Endodermal cell (in vitro differentiated cells): ENCODE measurements around the gene RAP2B. TPM values are rescaled to one million over a fixed set of nuclear protein-coding genes. Genes with fewer than 3 reads are reported as not detected.

ENCODE experiments used
- DNase-seq: peaks from one replicate; pipeline ENCODE4 v3.0.0-alpha.2; 2017
- H3K27ac ChIP-seq: 2 replicates; pipeline ENCODE4 v1.5.1; 2013; ENCODE audit warnings: mild to moderate bottlenecking, low read depth, low read length, moderate library complexity
- H3K27me3 ChIP-seq: 2 replicates; pipeline ENCODE4 v1.6.1; 2013; ENCODE audit warnings: mild to moderate bottlenecking, low read length, moderate library complexity; ENCODE audit not compliant: insufficient read depth, control insufficient read depth, poor library complexity, severe bottlenecking
- H3K36me3 ChIP-seq: 2 replicates; pipeline ENCODE4 v1.7.0; 2013; ENCODE audit warnings: mild to moderate bottlenecking, low read length, moderate library complexity; ENCODE audit not compliant: control insufficient read depth, insufficient read depth
- H3K4me1 ChIP-seq: one replicate; pipeline ENCODE4 v1.7.0; 2013; ENCODE audit warnings: low read length; ENCODE audit not compliant: control insufficient read depth, insufficient read depth
- H3K4me3 ChIP-seq: 2 replicates; pipeline ENCODE4 v1.5.1; 2013; ENCODE audit warnings: mild to moderate bottlenecking, low read length, moderate library complexity
- H3K9ac ChIP-seq: 2 replicates; pipeline ENCODE4 v1.6.1; 2013; ENCODE audit warnings: mild to moderate bottlenecking, low read length, moderate library complexity; ENCODE audit not compliant: poor library complexity, severe bottlenecking; ENCODE audit errors: extremely low read depth
- H3K9me3 ChIP-seq: 2 replicates; pipeline ENCODE4 v1.6.1; 2013; ENCODE audit warnings: mild to moderate bottlenecking, low read length, moderate library complexity; ENCODE audit not compliant: control insufficient read depth
- H3K27ac Mint-ChIP-seq: 2 replicates; pipeline ENCODE4 v1.8.0; 2020; ENCODE audit warnings: mixed read lengths
- H3K27me3 Mint-ChIP-seq: 2 replicates; pipeline ENCODE4 v1.8.0; 2021; ENCODE audit warnings: mild to moderate bottlenecking, mixed read lengths; ENCODE audit not compliant: insufficient read depth
- H3K36me3 Mint-ChIP-seq: 2 replicates; pipeline ENCODE4 v1.8.0; 2020; ENCODE audit warnings: low read depth, mixed read lengths
- H3K4me1 Mint-ChIP-seq: 2 replicates; pipeline ENCODE4 v1.8.0; 2020; ENCODE audit warnings: mixed read lengths
- H3K4me3 Mint-ChIP-seq: 2 replicates; pipeline ENCODE4 v1.8.0; 2020; ENCODE audit warnings: mild to moderate bottlenecking, moderate library complexity, mixed read lengths
- H3K9me3 Mint-ChIP-seq: 2 replicates; pipeline ENCODE4 v1.8.0; 2020; ENCODE audit warnings: mild to moderate bottlenecking, mixed read lengths
- WGBS, 2 experiments: methylation state at CpG; one replicate each; pipeline versions ENCODE4 v1.1.5 to v1.1.7; 2013; ENCODE audit warnings: missing lambda C conversion rate in 2 of 2, mixed read lengths in 1 of 2; ENCODE audit not compliant: insufficient coverage in 1 of 2, insufficient read length in 1 of 2; 5-methylcytosine and 5-hydroxymethylcytosine counted together
- total RNA-seq, 2 donors: library from RNA; stranded (reverse); fragmentation: NEBNext Ultra II Directional in 1 of 2; extraction: Animal tissue kit (Norgen Biotek cat#: 25700) in 1 of 2; gene quantifications; 2 replicates in 1 of 2; 3 replicates in 1 of 2; pipeline ENCODE4 v1.2.1, GENCODE V29; 2021
- TF ChIP-seq, protein P1 (sequence below): fragments of 200-600 bp; sonication (generic); conservative IDR thresholded peaks from 2 replicates; pipeline ENCODE4 v1.5.0; 2021; ENCODE audit warnings: antibody characterized with exemption, mild to moderate bottlenecking

Gene RAP2B
- total RNA-seq, 2 donors from 2014 or later, result 24.7 to 27.3 TPM

DNA sequence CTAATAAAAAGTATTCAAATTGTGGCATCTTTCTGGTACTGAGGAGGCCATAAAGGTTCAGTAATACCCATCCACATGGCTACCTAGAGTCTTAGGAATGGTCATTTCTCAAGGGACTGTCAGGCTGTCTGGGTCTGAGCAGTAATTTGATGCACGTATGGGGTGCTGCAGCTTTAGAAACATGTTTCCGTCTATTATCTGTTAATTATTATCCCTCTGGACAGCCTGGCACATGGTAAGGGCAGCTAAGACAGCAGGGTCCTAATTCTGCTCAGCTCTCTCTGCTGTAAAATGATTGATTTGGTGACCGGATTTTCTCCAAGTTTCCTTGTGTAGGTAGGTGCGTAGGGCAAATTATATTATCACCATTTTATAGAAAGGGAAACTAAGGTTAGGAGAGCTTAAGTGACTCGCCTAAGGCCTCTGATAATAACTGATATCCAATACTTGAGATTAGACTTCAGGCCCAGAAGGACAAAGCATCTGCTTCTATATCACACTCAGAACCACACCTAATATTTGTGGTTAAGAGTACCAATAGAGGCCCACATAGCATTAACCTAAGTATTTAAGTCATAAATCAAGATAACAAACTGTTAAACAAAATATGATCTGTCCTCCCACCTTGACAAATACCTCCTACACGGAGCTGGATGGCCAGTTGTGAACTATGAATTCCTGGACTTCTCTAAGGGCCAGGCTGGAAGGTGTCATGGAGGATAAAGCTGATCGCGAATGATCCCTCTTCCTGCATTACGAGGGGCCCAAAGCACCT lies 2.9 kb upstream of the RAP2B start:
- H3K27ac ChIP-seq, result no peak overlapping the region
- peaks cover 2% of the 10 kb centered on the region for H3K27me3 Mint-ChIP-seq
- peaks cover 3% of the 10 kb centered on the region for H3K4me1 Mint-ChIP-seq
- no peaks in the 10 kb centered on the region for H3K36me3 ChIP-seq
- H3K4me3 Mint-ChIP-seq, result peak overlapping the region; percentile 99
- DNase-seq, result no peak
- peaks cover 3% of the 10 kb centered on the region for H3K36me3 Mint-ChIP-seq
- no peak overlapping the region for H3K4me3 ChIP-seq
- H3K4me1 ChIP-seq, result peaks cover 4% of the 10 kb centered on the region
- TF ChIP-seq, protein P1, sequence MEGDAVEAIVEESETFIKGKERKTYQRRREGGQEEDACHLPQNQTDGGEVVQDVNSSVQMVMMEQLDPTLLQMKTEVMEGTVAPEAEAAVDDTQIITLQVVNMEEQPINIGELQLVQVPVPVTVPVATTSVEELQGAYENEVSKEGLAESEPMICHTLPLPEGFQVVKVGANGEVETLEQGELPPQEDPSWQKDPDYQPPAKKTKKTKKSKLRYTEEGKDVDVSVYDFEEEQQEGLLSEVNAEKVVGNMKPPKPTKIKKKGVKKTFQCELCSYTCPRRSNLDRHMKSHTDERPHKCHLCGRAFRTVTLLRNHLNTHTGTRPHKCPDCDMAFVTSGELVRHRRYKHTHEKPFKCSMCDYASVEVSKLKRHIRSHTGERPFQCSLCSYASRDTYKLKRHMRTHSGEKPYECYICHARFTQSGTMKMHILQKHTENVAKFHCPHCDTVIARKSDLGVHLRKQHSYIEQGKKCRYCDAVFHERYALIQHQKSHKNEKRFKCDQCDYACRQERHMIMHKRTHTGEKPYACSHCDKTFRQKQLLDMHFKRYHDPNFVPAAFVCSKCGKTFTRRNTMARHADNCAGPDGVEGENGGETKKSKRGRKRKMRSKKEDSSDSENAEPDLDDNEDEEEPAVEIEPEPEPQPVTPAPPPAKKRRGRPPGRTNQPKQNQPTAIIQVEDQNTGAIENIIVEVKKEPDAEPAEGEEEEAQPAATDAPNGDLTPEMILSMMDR, result no peak
- H3K9me3 Mint-ChIP-seq, result peaks cover 8% of the 10 kb centered on the region
- no peak overlapping the region for H3K9ac ChIP-seq
- H3K27me3 ChIP-seq, result no peaks in the 10 kb centered on the region
- H3K27ac Mint-ChIP-seq, result no peak overlapping the region
- 94 to 95% methylated on average over 4 to 9 of the region's 9 CpGs for WGBS, 2 experiments
- H3K9me3 ChIP-seq, result no peaks in the 10 kb centered on the region

DNA sequence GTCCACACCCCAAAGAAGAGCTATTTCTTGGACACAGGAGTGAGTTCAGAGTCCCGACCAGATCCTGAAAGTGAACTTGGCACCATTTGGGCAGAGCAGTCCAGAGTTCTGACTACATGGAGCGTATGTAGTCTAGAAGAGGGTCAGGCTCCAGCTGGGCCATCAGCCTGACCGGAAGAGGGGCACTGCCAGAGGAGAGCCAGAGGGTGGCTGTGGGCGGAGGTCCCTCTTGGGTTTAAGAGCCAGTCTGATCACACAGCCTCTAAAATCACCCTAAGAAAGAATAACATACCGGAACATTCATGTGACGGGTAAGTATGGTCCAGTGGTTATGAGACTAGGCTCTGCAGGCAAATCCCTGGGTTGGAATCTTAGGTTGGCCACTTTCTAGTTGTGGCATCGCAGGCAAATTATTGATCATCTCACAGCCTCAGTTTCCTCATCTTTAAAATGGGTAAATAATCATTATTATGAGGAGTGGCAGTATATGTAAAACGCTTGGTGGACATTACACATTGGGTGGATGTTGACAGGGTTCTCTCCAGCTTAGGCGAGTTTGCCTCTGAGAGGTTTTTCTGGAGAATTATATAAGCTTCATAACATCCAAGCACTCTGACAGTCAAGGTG lies 2.1 kb upstream of the RAP2B start:
- Mint-ChIP-seq H3K27ac (peak overlapping the region; percentile 96), H3K36me3 (peaks cover 8% of the 10 kb centered on the region), H3K27me3 (peaks cover 2% of the 10 kb centered on the region), H3K4me3 (peak overlapping the region; percentile 99), H3K9me3 (peaks cover 6% of the 10 kb centered on the region), H3K4me1 (peaks cover 7% of the 10 kb centered on the region)
- Histone ChIP-seq H3K9me3 (no peaks in the 10 kb centered on the region), H3K27ac (no peak overlapping the region), H3K27me3 (no peaks in the 10 kb centered on the region), H3K4me1 (peaks cover 4% of the 10 kb centered on the region), H3K9ac (peak overlapping the region; percentile 9), H3K36me3 (peaks cover 2% of the 10 kb centered on the region), H3K4me3 (peak overlapping the region; percentile 95)
- TF ChIP-seq, protein P1, result no peak
- WGBS, 2 experiments, result 87 to 100% methylated on average over 5 to 9 of the region's 9 CpGs
- DNase-seq, result no peak

DNA sequence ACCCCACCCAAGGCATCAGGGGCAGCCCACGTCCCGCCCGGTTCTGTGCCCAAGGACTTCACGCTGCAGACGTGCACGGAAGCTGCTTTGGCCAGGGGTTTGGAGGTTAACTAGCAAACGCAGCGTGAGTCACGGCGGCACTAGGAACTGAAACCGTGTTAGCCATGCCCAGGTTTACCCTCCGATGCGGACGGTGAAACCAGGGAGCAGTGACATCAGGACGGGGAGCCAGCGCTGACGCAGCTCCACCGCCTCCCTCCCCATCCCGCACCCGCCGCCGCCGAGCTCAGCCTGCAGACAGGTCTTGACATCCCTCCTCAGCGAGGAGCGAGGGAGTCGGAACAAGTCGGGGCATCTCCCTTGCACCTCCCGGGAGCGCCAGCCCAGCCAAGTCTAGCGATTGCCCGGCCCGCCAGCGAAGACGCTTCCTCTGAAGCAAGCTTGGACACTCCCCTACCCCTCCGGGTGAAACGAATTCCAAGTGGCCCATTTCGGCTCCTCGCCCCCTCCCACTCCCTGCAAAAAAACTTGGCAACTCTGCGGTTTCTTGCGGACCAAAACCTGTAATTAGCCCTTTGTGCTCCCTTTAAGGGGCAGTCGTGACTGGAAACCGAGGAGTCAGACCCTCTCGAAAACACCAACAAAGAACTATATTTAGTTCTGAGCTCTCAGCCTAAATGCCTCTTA lies 1.4 kb upstream of the RAP2B start:
- no peaks in the 10 kb centered on the region for H3K27me3 ChIP-seq
- H3K27ac ChIP-seq, result peak overlapping the region; percentile 96
- peak overlapping the region; percentile 99 for H3K4me3 Mint-ChIP-seq
- H3K27ac Mint-ChIP-seq, result peak overlapping the region; percentile 96
- peaks cover 12% of the 10 kb centered on the region for H3K36me3 Mint-ChIP-seq
- 0% methylated on average over 17 to 43 of the region's 43 CpGs for WGBS, 2 experiments
- peak; percentile 94 for DNase-seq
- peaks cover 5% of the 10 kb centered on the region for H3K36me3 ChIP-seq
- TF ChIP-seq, protein P1, result no peak
- no peaks in the 10 kb centered on the region for H3K9me3 Mint-ChIP-seq
- H3K9me3 ChIP-seq, result no peaks in the 10 kb centered on the region
- H3K27me3 Mint-ChIP-seq, result peaks cover 2% of the 10 kb centered on the region
- peak overlapping the region; percentile 95 for H3K4me3 ChIP-seq
- H3K4me1 Mint-ChIP-seq, result peaks cover 14% of the 10 kb centered on the region
- peaks cover 4% of the 10 kb centered on the region for H3K4me1 ChIP-seq
- H3K9ac ChIP-seq, result peak overlapping the region; percentile 9
